Naive thymus-derived CD8-positive, alpha-beta T cell (primary cell): Measurements from ENCODE around the gene RABL3. TPM values are rescaled to one million over a fixed set of nuclear protein-coding genes. Genes with fewer than 3 reads are reported as not detected.
"Not testable (repeated sequence)": the region's sequence is repeated elsewhere in the genome, so short reads cannot be mapped to it uniquely, and the experiment has no call there.

Experiments used
- ATAC-seq, 2 donors: fragments of 150-1000 bp; cut with Tn5 transposase in 1 of 2; sonication (Bioruptor Pico), chemical (Tn5 transposase) in 1 of 2; 1 replicate in 1 of 2; 2 replicates in 1 of 2; pipeline ENCODE4 v1.10.0; 2021; ENCODE audit warnings: mild to moderate bottlenecking in 2 of 2, moderate library complexity in 2 of 2
- POLR2A ChIA-PET: fragments of 350-600 bp; sonication (Branson Sonifier 250); formaldehyde crosslinking; loops from one replicate; lab custom pipeline; 2021; ENCODE audit warnings: antibody characterized with exemption; lab: Charles Lee
- DNase-seq, 10 donors: peaks; one replicate each; pipeline versions ENCODE4 v3.0.0 to v3.0.0-alpha.2; 2020 to 2022
- H3K27ac Mint-ChIP-seq, 10 donors: one replicate each; pipeline ENCODE4 v1.8.0; 2020 to 2022; ENCODE audit warnings: mild to moderate bottlenecking in 10 of 10, mixed read lengths in 10 of 10, moderate library complexity in 4 of 10, inconsistent platforms in 1 of 10
- H3K27me3 Mint-ChIP-seq, 5 donors: one replicate each; pipeline ENCODE4 v1.8.0; 2021 to 2022; ENCODE audit warnings: mixed read lengths in 5 of 5
- H3K36me3 Mint-ChIP-seq, 3 donors: one replicate each; pipeline ENCODE4 v1.8.0; 2020 to 2022; ENCODE audit warnings: mixed read lengths in 3 of 3, mild to moderate bottlenecking in 2 of 3, inconsistent platforms in 1 of 3
- H3K4me1 Mint-ChIP-seq, 4 donors: one replicate each; pipeline ENCODE4 v1.8.0; 2021 to 2022; ENCODE audit warnings: mixed read lengths in 4 of 4
- H3K4me3 Mint-ChIP-seq, 10 donors: one replicate each; pipeline ENCODE4 v1.8.0; 2020 to 2022; ENCODE audit warnings: mild to moderate bottlenecking in 10 of 10, mixed read lengths in 10 of 10, moderate library complexity in 6 of 10, inconsistent platforms in 1 of 10
- H3K9me3 Mint-ChIP-seq, 9 donors: one replicate each; pipeline ENCODE4 v1.8.0; 2020 to 2022; ENCODE audit warnings: mixed read lengths in 9 of 9, mild to moderate bottlenecking in 3 of 9, inconsistent platforms in 1 of 9, moderate library complexity in 1 of 9
- polyA plus RNA-seq, 3 donors: library from polyadenylated mRNA; unstranded; fragments of 300-500 nt; fragmentation: Illumina TruSeq; gene quantifications; one replicate each; pipeline ENCODE4 v1.2.3, GENCODE V29; 2021
- total RNA-seq, 8 experiments: library from RNA in 2 of 8; stranded (reverse) in 2 of 8; gene quantifications; one replicate each; pipeline ENCODE4 v1.2.3 and lab custom pipeline; 2021 to 2026

The RABL3 gene
- total and polyA plus RNA-seq, 5 experiments from 2014 or later = 29.5 to 41.9 (median 39.0) TPM

DNA sequence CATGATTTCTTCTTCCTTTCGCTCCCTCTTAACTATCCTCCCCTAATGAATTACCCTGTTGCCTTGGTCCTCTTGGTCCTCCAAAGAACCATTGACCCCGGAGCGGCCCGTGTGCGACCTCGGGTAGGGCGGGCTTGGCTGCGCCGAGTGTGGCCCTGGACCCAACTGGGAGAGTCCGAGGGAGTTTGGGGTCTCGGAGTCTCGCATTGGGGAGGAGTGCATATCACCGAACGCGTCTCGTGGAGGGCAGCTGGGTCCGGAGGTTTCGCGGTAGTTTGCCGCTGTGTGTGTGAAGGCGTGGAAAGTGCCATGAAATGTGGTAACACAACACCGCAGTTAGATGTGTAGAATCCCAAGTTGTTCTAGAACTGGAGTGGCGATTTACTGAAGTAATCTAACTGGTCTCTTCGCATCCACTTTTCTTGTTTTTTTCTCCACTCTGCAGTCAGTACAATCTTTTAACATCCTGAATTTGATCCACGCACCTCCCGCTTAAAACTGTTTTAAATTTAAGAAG lies 591 bp upstream of the RABL3 start:
- peak overlapping the region; percentile 87 to 98 (median 95) for H3K4me3 Mint-ChIP-seq
- H3K9me3 Mint-ChIP-seq = no peaks in the 10 kb centered on the region
- DNase-seq = peak in 2 of 10 donors; percentile 5 to 15
- H3K36me3 Mint-ChIP-seq = peaks cover 0 to 4% (median 2%) of the 10 kb centered on the region in 3 donors
- peaks cover 22 to 52% (median 42%) of the 10 kb centered on the region in 4 donors for H3K4me1 Mint-ChIP-seq
- POLR2A ChIA-PET = interaction anchor here (0.5 to 4.8 kb wide), 13 partner anchors 9 to 393 kb away, joined by 3 to 48 read pairs (median 7); partner anchors contain the start of genes LRRC58 and NDUFB4
- no peaks in the 10 kb centered on the region for H3K27me3 Mint-ChIP-seq
- ATAC-seq = peak; percentile 3 to 17
- H3K27ac Mint-ChIP-seq = peak overlapping the region; percentile 95 to 99 (median 98)

DNA sequence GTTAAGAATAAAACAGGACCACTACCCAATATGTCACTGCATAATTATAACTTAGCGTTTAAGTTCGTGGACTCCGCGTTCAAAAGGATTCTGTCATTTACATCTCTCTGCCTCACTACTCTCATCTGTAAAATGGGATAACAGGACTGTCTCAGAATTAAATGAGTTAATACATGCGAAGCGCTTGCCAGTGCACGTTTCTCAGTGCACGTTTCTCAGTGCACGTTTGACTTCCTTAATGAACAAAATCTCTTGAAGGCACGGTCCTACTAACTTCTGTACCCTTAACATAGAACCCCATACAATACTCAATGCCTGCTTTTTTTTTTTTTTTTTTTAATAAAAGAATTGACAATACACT lies 499 bp downstream of the RABL3 start:
- peak overlapping the region; percentile 87 to 98 (median 95) for H3K4me3 Mint-ChIP-seq
- POLR2A ChIA-PET = interaction anchor here (0.6 to 4.8 kb wide), 15 partner anchors 10 to 848 kb away, joined by 3 to 48 read pairs (median 5); partner anchors contain the start of genes LRRC58 and NDUFB4
- H3K4me1 Mint-ChIP-seq = peaks cover 24 to 49% (median 41%) of the 10 kb centered on the region in 4 donors

DNA sequence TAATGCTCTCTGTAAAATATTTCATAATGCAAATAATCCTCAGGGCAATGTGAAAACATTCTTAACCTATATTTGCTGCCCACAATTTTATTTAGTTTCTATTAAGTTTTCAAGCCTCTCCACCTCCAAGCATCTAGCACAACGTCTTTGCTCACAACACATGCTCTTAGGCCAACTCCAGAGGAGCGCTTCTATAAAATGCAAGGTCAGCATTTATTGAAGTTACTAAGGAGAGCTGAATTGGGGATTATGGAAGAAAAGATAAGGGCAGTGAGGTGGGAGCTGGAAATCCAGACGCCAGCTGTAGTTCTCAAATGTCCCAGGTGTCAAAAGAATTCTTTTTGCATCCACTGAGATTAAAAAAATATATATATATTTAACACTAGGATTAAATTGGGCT lies 996 bp downstream of the RABL3 start:
- Mint-ChIP-seq H3K9me3 (peaks cover 0 to 9% (median 0%) of the 10 kb centered on the region in 9 donors), H3K4me1 (peaks cover 23 to 46% (median 39%) of the 10 kb centered on the region in 4 donors), H3K27ac (peak overlapping the region in 9 of 10 donors; percentile 13 to 99 (median 98)), H3K27me3 (no peaks in the 10 kb centered on the region), H3K4me3 (peak overlapping the region; percentile 71 to 98 (median 94)), H3K36me3 (peaks cover 0 to 12% (median 8%) of the 10 kb centered on the region in 3 donors)
- ATAC-seq (no peak), DNase-seq (no peak)
- POLR2A ChIA-PET = interaction anchor here (0.6 to 4.8 kb wide), 5 partner anchors 12 to 847 kb away, joined by 3 to 48 read pairs (median 14); partner anchors contain the start of genes LRRC58 and NDUFB4

More for the DNA sequence above, 499 bp downstream of the RABL3 start:
- DNase-seq (no peak), ATAC-seq (peak; percentile 29 to 41)
- Mint-ChIP-seq H3K27me3 (no peaks in the 10 kb centered on the region), H3K9me3 (peaks cover 0 to 8% (median 0%) of the 10 kb centered on the region in 9 donors), H3K36me3 (peaks cover 0 to 14% (median 7%) of the 10 kb centered on the region in 3 donors), H3K27ac (peak overlapping the region; percentile 95 to 99 (median 98))

DNA sequence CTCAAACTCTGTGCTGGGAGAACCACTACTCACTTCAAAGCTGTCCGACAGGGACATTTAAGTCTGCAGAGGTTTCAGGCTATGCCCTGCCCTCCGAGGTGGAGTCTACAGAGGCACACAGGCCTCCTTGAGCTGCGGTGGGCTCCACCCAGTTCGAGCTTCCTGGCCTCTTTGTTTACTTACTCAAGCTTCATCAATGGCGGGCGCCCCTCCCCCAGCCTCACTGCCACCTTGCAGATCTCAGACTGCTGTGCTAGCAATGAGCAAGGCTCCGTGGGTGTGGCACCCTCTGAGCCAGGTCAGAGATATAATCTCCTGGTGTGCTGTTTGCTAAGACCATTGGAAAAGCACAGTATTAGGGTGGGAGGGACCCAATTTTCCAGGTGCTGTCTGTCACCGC lies 4.3 kb downstream of the RABL3 start:
- Mint-ChIP-seq H3K36me3 (peaks cover 0 to 12% (median 12%) of the 10 kb centered on the region in 3 donors), H3K4me1 (peaks cover 6 to 17% (median 12%) of the 10 kb centered on the region in 4 donors), H3K9me3 (peaks cover 0 to 20% (median 6%) of the 10 kb centered on the region in 9 donors)
- POLR2A ChIA-PET, H3K27me3 Mint-ChIP-seq, H3K4me3 Mint-ChIP-seq, H3K27ac Mint-ChIP-seq, DNase-seq, ATAC-seq: not testable (repeated sequence)

DNA sequence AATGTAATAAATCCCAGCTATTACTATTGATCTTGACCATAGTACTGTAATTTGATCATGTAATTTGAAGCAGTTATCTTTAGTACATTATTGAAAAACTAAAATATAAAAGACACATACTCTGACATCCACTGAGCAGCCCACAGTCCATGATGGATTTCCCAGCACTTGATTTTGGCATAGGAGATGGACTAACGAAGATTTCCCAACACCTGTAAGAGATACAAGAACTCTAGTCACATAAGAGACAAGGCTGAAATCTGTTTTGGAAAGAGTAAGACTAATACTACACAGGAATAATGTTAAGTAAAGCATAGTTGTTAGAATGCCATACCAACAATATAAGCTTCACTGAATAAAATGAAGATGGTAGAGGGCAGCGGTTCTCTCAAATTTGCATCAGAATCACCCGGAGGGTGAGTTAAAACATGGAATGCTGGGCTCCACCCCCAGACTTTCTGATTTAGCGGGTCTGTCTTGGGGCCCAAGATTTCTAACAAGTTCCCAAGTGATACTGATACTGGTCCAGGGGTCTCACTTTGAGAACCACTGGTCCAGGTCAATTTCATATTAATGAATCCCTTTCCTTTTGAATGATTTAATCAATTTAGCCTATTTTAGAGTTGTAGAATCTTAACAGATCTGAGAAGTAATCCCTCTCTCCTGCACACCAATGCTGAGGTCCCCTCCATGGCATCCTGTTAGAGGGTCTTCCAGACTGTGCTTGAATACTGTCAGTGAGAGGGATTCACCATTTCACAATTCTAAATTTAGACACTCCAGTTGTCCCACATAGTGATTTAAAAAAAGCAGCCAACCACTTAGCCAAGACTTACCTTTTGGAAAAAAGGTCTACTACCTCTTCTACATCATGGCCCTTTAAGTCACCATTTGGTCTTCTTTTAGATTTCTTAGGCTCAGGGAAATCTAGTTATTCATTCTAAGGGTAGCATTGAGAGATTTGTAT lies 11.5 kb downstream of the RABL3 start:
- H3K27ac Mint-ChIP-seq = peak overlapping the region in 9 of 10 donors; percentile 4 to 81 (median 47)
- peaks cover 2 to 10% (median 5%) of the 10 kb centered on the region in 4 donors for H3K4me1 Mint-ChIP-seq
- H3K36me3 Mint-ChIP-seq = peaks cover 11 to 32% (median 17%) of the 10 kb centered on the region in 3 donors
- DNase-seq (no peak), ATAC-seq (no peak)
- no peaks in the 10 kb centered on the region for H3K27me3 Mint-ChIP-seq
- no peak overlapping the region for H3K4me3 Mint-ChIP-seq
- H3K9me3 Mint-ChIP-seq = peaks cover 0 to 9% (median 4%) of the 10 kb centered on the region in 9 donors
- POLR2A ChIA-PET = interaction anchor here (0.8 to 2.7 kb wide), 2 partner anchors 11 to 17 kb away, joined by 9 to 13 read pairs; partner anchors contain the start of genes GTF2E1 and RABL3

DNA sequence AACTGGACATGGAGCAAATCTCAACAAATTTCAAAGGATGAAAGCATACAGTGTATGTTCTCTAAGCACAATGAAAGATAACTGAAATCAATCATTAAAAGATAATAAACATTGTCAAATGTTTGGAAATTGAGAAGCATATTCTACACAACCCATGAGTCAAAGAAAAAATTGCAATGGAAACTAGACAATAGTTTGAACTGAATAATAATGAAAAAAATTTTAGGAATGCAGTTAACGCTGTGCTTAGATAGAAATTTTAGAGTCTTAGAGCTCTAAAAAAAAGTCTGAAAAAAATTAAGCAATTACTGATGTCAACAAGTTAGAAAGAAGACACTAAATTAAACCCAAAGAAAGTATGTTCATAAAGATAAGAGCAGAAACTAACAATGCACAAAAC lies 15.5 kb downstream of the RABL3 start:
- Mint-ChIP-seq H3K36me3 (peaks cover 11 to 35% (median 26%) of the 10 kb centered on the region in 3 donors), H3K27ac (peak overlapping the region in 2 of 10 donors; percentile 47 to 58), H3K27me3 (no peaks in the 10 kb centered on the region), H3K4me3 (no peak overlapping the region), H3K9me3 (peaks cover 0 to 10% (median 4%) of the 10 kb centered on the region in 9 donors), H3K4me1 (peaks cover 2 to 10% (median 5%) of the 10 kb centered on the region in 4 donors)
- DNase-seq = no peak
- POLR2A ChIA-PET = no interaction called here
- no peak for ATAC-seq

DNA sequence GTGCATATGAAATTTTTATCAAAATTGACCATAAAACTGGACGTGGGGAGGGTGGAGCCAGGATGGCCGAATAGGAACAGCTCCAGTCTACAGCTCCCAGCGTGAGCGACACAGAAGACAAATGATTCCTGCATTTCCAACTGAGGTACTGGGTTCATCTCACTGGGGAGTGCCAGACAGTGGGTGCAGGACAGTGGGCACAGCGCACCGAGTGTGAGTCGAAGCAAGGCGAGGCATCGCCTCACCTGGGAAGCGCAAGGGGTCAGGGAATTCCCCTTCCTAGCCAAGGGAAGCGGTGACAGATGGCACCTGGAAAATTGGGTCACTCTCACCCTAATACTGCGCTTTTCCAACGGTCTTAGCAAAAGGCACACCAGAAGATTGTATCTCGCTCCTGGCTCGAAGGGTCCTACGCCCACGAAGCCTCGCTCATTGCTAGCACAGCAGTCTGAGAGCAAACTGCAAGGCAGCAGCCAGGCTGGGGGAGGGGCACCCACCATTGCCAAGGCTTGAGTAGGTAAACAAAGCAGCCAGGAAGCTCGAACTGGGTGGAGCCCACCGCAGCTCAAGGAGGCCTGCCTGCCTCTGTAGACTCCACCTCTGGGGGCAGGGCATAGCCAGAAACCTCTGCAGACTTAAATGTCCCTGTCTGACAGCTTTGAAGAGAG lies 23.0 kb downstream of the RABL3 start:
- H3K4me3 Mint-ChIP-seq = peak overlapping the region; percentile 77 to 91 (median 88)
- H3K4me1 Mint-ChIP-seq = peaks cover 19 to 45% (median 41%) of the 10 kb centered on the region in 4 donors
- peak overlapping the region; percentile 93 to 99 (median 97) for H3K27ac Mint-ChIP-seq
- peaks cover 0 to 22% (median 8%) of the 10 kb centered on the region in 9 donors for H3K9me3 Mint-ChIP-seq
- POLR2A ChIA-PET = interaction anchor here (0.9 to 4.2 kb wide), 6 partner anchors 9 to 624 kb away, joined by 3 to 48 read pairs (median 6); partner anchors contain the start of genes GTF2E1, NDUFB4 and RABL3
- not testable (repeated sequence) for H3K27me3 Mint-ChIP-seq
- peaks cover 10 to 19% (median 12%) of the 10 kb centered on the region in 3 donors for H3K36me3 Mint-ChIP-seq
- ATAC-seq (peak; percentile 95), DNase-seq (peak; percentile 56 to 95 (median 84))

DNA sequence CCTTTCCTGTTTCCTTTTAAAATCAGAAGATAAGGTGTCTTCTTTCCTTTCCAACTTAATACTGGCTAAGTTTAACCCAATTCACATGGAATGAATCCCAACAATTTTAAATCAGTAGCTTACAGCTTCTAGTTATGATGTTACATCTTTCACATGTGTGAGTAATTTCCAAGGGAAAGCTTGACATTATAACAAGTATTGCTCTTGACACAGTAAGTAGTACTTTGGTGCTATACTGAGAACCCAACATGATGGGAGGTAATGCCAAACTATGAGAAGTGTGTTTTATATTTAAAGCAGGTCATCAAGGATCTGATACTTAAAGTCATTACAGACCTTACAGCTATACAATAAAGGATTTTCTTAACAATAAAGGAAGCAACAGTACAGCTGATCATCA lies 29.1 kb downstream of the RABL3 start:
- H3K27ac Mint-ChIP-seq = peak overlapping the region in 2 of 10 donors; percentile 13 to 51
- DNase-seq = no peak
- no peaks in the 10 kb centered on the region for H3K9me3 Mint-ChIP-seq
- ATAC-seq = no peak
- H3K36me3 Mint-ChIP-seq = peaks cover 0 to 10% (median 9%) of the 10 kb centered on the region in 3 donors
- H3K4me1 Mint-ChIP-seq = peaks cover 12 to 24% (median 18%) of the 10 kb centered on the region in 4 donors
- POLR2A ChIA-PET = interaction anchor here (0.6 to 1.2 kb wide), 2 partner anchors 9 to 17 kb away, joined by 3 to 9 read pairs; no protein-coding TSS in a partner anchor
- no peaks in the 10 kb centered on the region for H3K27me3 Mint-ChIP-seq
- H3K4me3 Mint-ChIP-seq = no peak overlapping the region

DNA sequence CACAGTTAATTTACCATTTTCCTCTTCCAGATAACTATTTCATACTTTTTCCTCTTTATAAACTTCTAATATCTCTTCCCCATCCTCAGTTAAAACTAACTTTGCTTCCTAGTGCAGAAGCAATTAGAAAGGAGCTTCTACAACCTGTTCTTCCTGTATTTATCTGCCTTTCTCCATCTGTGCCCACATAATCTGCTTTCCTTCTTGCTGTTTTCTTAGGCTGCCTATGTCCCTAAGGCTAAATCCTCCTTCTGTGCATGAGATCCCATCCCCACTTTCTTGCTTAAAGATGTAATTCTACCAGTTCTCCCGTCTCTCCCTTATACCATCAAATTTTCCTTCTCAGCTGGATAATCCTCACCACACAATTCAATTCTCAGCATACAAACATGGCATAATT lies 31.9 kb downstream of the RABL3 start:
- no peak for DNase-seq
- H3K9me3 Mint-ChIP-seq = no peaks in the 10 kb centered on the region
- no peak overlapping the region for H3K27ac Mint-ChIP-seq
- no peaks in the 10 kb centered on the region for H3K27me3 Mint-ChIP-seq
- peaks cover 7 to 25% (median 11%) of the 10 kb centered on the region in 4 donors for H3K4me1 Mint-ChIP-seq
- no peak for ATAC-seq
- H3K36me3 Mint-ChIP-seq = peaks cover 8 to 30% (median 26%) of the 10 kb centered on the region in 3 donors
- H3K4me3 Mint-ChIP-seq = no peak overlapping the region
- POLR2A ChIA-PET = interaction anchor here (1.3 to 1.4 kb wide), 2 partner anchors 10 to 32 kb away, joined by 3 read pairs; partner anchors contain the start of genes GTF2E1 and RABL3

DNA sequence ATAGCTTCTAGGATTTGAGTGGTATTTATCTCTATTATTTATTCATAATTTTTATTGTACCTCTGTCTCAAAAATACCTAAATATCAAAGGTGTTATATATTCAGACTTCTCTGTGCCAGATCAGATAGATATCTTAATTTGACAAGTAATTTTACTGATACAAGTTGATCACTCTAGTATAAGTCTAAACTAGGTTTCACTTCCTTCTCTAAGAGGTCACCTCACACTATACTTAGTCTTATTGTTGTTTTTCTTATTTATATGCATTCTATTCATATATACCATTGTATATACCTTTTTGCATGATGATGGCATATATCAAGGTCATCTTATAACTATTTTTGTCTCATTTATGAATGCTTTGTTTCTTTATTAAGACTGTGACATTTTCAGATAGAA lies 33.9 kb downstream of the RABL3 start:
- POLR2A ChIA-PET = interaction anchor here (1.1 kb wide), 1 partner anchor 11 kb away, joined by 6 read pairs; no protein-coding TSS in a partner anchor
- Mint-ChIP-seq H3K4me1 (peaks cover 5 to 18% (median 9%) of the 10 kb centered on the region in 4 donors), H3K4me3 (no peak overlapping the region), H3K36me3 (peaks cover 23 to 45% (median 40%) of the 10 kb centered on the region in 3 donors), H3K27ac (peak overlapping the region in 5 of 10 donors; percentile 0 to 65 (median 48)), H3K27me3 (no peaks in the 10 kb centered on the region), H3K9me3 (peaks cover 0 to 11% (median 5%) of the 10 kb centered on the region in 9 donors)
- no peak for ATAC-seq
- no peak for DNase-seq

DNA sequence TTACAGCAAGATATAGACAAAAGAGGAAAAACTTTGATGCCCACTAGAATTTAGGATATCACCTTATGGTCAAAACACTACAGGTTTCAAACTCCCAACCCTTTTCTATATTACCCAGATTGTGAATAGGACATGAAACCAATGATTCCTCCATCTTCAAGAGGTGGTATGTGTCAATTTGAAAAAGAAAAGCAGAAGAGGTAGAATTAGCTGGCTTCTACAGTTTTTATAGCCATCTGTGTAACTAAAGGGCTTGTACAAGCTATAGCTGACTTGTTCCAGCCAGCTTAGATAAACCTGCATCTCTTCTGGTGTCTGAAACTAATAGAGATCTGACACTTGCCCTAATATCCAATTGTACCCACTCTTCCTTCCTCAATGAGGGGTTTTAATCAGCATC lies 35.4 kb downstream of the RABL3 start:
- POLR2A ChIA-PET = interaction anchor here (1.1 kb wide), 1 partner anchor 36 kb away, joined by 3 read pairs; the partner anchor contains the start of genes GTF2E1 and RABL3
- Mint-ChIP-seq H3K36me3 (peaks cover 30 to 58% (median 51%) of the 10 kb centered on the region in 3 donors), H3K27ac (peak overlapping the region in 4 of 10 donors; percentile 0 to 59 (median 54)), H3K9me3 (peaks cover 0 to 17% (median 9%) of the 10 kb centered on the region in 9 donors), H3K4me3 (no peak overlapping the region), H3K27me3 (no peaks in the 10 kb centered on the region), H3K4me1 (peaks cover 3 to 13% (median 7%) of the 10 kb centered on the region in 4 donors)
- DNase-seq (no peak), ATAC-seq (no peak)
